GM08714 (cell line): ENCODE data around the gene KEAP1.
"Not testable (repeated sequence)": the region's sequence is repeated elsewhere in the genome, so short reads cannot be mapped to it uniquely, and the experiment has no call there.

Source experiments
- H3K4me3 ChIP-seq: fragments of 200-500 bp; sonication (Bioruptor generic); 2 replicates; pipeline ENCODE4 v1.5.1; 2014; ENCODE audit warnings: mild to moderate bottlenecking, low read length, inconsistent platforms
- ZNF274 ChIP-seq: IDR thresholded peaks from 2 replicates; pipeline ENCODE4 v1.6.1; 2012; ENCODE audit warnings: mild to moderate bottlenecking, low read depth, low read length

KEAP1 gene

DNA sequence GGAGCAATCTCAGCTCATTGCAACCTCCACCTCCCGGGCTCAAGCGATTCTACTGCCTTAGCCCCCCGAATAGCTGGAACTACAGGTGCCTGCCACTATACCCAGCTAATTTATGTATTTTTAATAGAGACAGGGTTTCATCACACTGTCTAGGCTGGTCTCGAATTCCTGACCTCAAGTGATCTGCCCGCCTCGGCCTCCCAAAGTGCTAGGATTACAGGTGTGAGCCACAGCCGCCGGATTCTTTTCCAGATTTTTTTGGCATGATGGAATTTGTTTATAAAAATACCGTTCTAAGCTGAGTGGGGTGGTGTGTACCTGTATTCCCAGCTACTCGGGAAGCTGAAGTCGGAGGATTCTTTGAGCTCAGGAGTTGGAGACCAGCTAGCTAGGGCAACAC lies 34.5 kb upstream of the KEAP1 start:
- no peak for TF ChIP-seq ZNF274

DNA sequence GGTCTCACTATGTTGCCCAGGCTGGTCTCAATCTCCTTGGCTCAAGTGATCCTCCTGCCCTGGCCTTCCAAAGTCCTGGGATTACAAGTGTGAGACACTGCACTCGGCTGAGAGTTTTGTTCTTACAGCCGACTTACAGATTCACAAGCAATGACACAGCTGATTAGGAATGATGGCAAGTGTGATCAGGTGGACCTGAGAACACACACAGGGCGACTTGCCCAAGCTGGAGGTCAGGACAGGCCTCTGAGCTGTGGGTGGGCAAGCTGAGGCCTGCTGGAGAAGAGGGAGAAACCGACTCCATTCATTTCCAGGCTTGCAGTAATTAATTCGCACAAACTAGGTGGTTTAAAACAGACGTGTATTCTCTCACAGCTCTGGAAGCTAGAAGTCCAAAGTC lies 32.5 kb upstream of the KEAP1 start:
- no peak for TF ChIP-seq ZNF274
- no peak overlapping the region for H3K4me3 ChIP-seq

More for the DNA sequence above, 34.5 kb upstream of the KEAP1 start:
- H3K4me3 ChIP-seq = no peak overlapping the region

DNA sequence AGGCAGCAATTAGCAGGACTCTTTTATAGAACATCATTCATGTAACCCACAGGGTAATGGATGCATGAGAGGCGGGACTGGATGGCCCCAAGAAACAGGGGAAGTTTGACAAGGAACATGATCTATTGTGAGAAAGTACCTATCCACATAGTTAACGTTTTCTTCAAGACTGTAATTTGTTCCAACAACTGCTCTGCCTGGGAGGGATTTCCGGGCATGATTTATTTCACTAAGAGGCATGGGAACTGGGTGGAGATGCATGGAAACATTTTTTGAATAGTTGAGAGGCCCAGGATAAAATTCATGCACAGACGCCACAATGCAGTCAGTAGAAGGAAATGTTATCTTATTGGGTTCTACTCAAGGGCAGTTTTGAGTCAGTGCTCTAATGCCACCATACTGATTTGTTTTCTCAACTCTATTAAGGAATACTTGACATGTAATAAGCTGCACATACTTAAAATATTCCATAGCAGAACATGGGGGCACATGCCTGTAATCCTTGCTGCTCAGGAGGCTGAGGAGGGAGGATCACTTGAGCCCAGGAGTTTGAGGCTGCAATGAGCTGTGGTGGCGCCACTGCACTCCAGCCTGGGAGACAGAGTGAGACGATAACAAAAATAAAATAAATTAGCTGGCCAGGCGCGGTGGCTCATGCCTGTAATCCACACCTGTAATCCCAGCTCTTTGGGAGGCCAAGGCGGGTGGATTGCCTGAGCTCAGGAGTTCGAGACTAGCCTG lies 30.7 kb upstream of the KEAP1 start:
- no peak overlapping the region for H3K4me3 ChIP-seq
- no peak for TF ChIP-seq ZNF274

DNA sequence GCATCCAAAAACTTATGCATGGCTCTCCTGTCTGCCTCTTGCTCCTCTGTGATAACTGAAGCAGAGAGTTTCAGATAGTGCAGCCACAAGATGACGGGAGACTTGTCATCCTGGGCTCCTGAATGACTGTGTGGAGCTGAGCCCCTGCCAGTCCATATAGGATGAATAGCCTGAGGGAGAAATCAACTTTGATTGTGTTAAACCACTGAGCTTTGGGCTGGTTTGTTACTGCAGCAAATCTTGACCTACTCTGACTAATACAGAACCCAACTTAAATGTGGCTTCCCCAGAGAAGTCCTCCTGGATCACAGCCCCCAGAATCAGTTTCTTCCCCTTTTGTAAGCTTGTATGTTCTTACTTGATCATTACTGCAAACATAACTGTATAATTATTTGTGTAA lies 29.3 kb upstream of the KEAP1 start:
- TF ChIP-seq ZNF274 = no peak
- no peak overlapping the region for H3K4me3 ChIP-seq

DNA sequence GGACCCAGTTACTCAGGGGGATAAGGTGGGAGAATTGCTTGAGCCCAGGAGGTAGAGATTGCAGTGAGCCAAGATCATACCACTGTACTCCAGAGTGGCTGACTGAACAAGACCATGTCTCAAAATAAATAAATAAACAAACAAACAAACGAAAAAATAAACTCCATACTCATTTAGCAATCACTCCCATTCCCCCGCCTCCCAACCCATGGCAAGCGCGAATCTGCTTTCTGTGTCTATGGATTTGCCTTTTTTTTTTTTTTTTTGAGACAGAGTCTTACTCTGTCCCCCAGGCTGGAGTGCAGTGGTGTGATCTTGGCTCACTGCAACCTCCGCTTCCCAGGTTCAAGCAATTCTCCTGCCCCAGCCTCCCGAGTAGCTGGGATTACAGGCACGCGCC lies 23.7 kb upstream of the KEAP1 start:
- H3K4me3 ChIP-seq = not testable (repeated sequence)

DNA sequence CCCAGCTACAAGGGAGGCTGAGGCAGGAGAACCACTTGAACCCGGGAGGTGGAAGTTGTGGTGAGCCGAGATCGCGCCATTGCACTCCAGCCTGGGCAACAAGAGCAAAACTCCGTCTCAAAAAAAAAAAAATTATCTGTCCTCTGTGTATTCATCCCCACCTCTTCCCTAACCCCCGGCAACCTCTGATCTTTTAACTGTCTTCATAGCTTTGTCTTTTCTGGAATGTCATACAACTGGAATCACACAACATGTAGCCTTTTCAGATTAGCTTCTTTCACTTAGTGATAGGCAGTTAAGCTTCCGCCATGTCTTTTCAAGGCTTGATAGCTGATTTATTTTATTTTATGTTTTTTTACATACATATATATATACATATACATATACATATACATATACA lies 22.5 kb upstream of the KEAP1 start:
- no peak for TF ChIP-seq ZNF274
- no peak overlapping the region for H3K4me3 ChIP-seq

DNA sequence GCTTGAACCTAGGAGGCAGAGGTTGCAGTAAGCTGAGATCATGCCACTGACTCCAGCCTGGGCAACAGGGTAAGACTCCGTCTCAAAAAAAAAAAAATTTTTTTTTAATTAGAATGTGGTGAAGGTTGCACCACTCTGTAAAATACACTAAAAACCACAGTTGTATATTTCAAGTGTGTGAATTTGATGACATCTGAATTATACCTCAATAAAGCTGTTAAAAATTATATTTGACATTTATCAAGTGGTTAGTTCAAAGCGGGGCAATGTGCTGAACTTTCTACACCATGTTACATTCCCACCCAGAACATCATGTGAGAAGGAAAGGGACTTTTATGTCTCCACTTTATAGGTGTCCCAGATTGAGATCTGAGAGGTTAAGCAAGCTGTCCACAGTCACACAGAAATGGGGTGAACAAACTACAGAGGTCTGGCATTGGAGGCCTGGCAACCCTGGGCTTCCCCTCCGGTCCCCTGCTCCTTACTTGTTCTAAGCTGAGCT lies 20.0 kb upstream of the KEAP1 start:
- no peak overlapping the region for H3K4me3 ChIP-seq
- no peak for TF ChIP-seq ZNF274

DNA sequence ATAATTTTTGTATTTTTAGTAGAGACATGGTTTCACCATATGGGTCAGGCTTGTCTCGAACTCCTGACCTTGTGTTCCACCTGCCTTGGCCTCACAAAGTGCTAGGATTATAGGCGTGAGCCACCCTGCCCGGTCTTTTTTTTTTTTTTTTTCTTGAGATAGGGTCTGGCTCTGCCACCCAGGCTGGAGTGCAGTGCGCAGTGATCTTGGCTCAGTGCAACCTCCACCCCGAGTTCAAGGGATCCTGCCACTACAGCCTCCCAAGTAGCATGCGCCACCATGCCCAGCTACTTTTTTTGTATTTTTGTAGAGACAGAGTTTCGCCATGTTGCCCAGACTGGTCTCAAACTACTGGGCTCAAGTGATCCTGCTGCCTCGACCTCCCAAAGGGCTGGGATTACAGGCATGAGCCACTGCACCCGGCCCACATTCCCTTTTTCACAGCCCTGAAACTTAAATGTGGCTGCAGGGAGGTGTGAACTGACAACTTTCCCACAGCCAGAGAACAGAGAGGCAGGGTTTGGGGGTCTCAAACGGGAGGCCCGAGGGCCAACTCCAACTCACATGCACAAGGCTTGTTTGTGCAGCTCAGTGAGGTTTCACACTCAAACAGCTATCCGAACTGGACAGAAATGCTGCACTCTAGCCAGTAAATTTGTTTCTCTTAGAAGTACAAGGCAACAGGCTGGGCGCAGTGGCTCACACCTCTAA lies 18.5 kb upstream of the KEAP1 start:
- H3K4me3 ChIP-seq = no peak overlapping the region
- no peak for TF ChIP-seq ZNF274

DNA sequence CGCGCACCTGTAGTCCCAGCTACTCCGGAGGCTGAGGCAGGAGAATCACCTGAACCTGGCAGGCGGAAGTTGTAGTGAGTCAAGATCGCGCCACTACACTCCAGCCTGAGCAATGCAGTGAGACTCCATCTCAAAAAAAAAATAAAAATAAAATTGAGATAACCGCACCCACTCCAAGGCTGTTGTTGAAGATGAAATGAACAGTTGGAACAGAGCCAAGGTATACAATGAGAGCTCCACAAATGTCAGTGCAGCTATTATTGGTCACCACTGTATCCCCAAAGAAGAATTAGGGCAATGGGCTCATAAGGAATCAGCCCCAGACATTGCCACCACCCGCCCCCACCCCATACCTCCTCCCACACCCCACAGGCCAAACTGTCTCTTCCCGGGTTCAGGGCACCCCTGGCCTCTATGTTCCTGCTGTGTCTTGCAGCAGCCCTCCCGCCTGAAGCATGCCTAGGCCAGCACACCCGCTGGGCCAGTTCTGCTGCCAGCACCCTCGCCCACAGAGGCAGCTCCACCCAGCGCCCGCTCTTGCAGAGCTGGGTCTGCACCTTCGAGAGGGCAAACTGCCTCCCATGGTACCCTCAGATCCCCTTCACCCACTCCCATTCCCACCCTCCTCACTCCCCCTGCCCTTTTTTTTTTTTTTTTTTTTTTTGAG lies 17.6 kb upstream of the KEAP1 start:
- TF ChIP-seq ZNF274 = no peak

DNA sequence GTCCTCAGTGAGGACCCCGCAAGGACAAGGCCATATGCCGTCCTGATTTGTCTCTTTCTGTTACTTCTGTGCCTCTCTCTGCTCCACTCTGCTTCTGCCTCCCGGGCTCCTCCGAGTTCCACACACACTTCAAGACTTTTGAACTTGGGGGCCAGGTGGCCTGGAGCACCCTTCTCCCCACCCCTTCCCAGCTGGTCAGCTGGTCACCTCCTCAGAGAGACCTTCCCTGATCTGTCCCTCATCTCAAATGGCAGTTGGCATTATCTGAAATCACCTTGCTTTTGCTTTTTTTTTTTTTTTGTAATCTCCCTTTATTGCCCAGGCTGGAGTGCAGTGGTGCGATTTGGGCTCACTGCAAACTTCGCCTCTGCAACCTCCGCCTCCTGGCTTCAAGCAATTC lies 16.3 kb upstream of the KEAP1 start:
- no peak overlapping the region for H3K4me3 ChIP-seq
- no peak for TF ChIP-seq ZNF274

More for the DNA sequence above, 17.6 kb upstream of the KEAP1 start:
- H3K4me3 ChIP-seq = no peak overlapping the region

DNA sequence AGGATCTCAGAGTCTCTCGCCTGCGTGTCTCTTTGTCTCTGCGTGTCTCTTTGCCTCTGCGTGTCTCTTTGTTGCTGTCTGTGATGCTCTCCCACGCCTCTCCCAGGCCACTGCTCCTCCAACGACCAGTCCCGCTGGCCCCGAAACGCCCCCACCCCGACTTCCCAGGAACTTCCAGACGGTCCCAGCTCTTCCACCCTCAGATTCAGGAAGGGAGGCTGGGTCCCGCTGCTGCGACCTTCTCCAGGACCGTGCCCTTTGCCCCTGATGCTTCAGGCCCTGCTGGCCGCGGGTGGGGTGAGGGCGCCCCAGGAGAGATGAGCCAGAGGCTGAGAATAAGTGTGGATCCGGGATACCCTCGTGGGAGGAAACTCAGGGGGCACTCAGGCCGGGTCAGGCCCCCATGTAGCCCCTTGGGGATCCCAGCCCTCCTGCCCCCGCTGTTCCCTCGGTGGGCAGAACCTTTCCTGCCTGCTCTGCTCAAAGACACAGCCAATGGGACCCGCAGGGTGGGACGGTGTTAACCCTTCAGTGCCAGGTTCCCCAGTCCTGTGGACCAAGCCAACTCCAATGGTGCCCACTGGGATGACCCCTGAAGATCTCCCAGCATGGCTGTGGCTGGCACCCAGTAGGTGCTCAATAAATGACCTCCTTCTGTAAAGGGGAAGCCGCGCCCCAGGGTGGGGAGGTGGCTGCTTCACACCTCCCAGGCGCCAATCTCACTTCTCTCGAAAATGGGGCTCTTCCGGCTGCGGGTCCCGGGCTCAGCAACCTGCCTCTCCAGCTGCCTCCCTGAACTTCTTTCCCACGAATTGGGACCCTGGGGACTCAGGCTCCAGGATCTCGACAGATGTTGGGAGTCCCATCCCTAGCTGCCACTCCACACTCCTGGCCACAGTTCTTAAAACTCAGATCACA lies 15.5 kb upstream of the KEAP1 start:
- no peak for TF ChIP-seq ZNF274
- no peak overlapping the region for H3K4me3 ChIP-seq

DNA sequence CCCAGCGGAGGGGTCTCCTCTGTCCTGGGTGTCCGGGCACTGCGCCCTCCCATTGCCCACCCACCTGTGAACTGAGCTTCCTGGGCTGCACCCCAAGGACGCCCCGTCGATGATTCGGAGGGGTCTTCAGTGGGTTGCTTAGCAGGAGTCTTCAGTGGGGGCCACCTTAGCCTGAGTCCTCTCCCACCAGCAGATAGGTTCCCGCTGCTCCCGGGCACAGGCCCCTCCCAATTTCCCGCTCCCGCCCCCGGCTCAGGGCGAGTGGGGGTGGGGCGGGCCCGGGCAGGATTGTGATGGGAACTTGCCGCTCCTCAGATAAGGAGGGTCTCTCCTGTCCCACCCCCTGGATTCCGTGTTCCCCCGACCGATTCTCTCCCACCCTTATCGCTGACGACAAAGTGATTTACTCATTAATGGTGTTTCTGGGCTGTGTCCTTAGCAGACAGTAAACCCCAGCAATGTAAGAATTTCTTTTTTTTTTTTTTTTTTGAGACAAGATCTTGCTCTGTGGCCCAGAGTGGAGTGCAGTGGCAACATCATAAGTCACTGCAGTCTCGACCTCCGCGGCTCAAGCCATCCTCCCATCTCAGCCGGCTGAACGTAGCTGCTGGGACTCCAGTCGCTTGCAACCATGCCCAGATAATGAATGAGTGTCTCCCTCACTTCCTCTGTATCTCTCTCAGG lies 14.7 kb upstream of the KEAP1 start:
- H3K4me3 ChIP-seq = no peak overlapping the region
- no peak for TF ChIP-seq ZNF274

DNA sequence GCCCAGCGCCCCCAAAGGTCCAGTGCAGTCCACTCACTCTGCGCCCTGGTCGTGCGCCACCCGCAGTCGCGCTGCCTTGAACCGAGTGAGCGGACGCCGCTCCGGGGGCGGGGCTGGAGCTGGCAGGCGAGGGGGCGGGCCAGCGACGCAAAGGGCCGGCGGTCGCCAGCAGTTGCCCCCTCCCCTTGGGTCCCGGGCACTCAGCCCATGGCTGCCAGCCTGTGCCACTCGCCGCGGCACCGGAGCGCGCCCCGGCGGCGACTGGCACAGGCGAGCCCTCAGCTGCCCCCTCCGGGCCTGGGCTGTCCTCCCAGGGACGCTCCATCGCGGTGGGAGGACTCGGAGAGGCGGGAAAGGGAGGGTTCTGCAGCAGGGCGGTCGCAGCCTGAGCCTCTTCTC lies 14.2 kb upstream of the KEAP1 start, which contains the start of gene S1PR5:
Gene S1PR5 (minus strand): TSS at position 87 of the 399 bp plus-strand sequence. CDS start 2,436 bp downstream, outside the sequence.
- H3K4me3 ChIP-seq = no peak within 1 kb of the TSS
- TF ChIP-seq ZNF274 = no peak
